Loucy (cell line): Measurements from ENCODE around the gene FAM117B.
A peak's percentile ranks its signal among the peaks of the same experiment; 100 is the strongest.

Source experiments
- H2AFZ ChIP-seq: fragments of 200-600 bp; sonication (generic); 2 replicates; pipeline ENCODE4 v1.6.0; 2016; ENCODE audit warnings: antibody characterized with exemption, mild to moderate bottlenecking, low read length, moderate library complexity
- H3F3A ChIP-seq: fragments of 200-600 bp; 2 replicates; pipeline ENCODE4 v1.6.0; 2016; ENCODE audit warnings: antibody characterized with exemption, low read depth, mild to moderate bottlenecking
- H3K27me3 ChIP-seq: fragments of 200-600 bp; sonication (generic); 2 replicates; pipeline ENCODE4 v1.6.1; 2014; ENCODE audit warnings: low read length, mild to moderate bottlenecking; ENCODE audit not compliant: insufficient read depth, poor library complexity, severe bottlenecking
- H3K36me3 ChIP-seq: fragments of 200-600 bp; sonication (generic); 2 replicates; pipeline ENCODE4 v1.6.1; 2016; ENCODE audit warnings: low read length; ENCODE audit not compliant: insufficient read depth
- H3K4me1 ChIP-seq: fragments of 200-600 bp; sonication (generic); 2 replicates; pipeline ENCODE4 v1.5.1; 2014; ENCODE audit warnings: low read length, mild to moderate bottlenecking; ENCODE audit not compliant: insufficient read depth, poor library complexity, severe bottlenecking
- H3K4me2 ChIP-seq: fragments of 200-600 bp; sonication (generic); 2 replicates; pipeline ENCODE4 v1.6.0; 2014; ENCODE audit warnings: antibody characterized with exemption, low read length, low read depth, mild to moderate bottlenecking; ENCODE audit not compliant: poor library complexity, severe bottlenecking
- H3K4me3 ChIP-seq: fragments of 200-600 bp; sonication (generic); 2 replicates; pipeline ENCODE4 v1.5.1; 2014; ENCODE audit warnings: low read length, mild to moderate bottlenecking, mixed read lengths; ENCODE audit not compliant: poor library complexity, severe bottlenecking
- H3K79me2 ChIP-seq: fragments of 200-600 bp; sonication (generic); 2 replicates; pipeline ENCODE4 v1.6.1; 2014; ENCODE audit warnings: low read length; ENCODE audit not compliant: insufficient read depth
- H3K9ac ChIP-seq: fragments of 200-600 bp; sonication (generic); 2 replicates; pipeline ENCODE4 v1.6.0; 2014; ENCODE audit warnings: mild to moderate bottlenecking, low read depth, low read length, moderate library complexity; ENCODE audit not compliant: poor library complexity, severe bottlenecking
- H3K9me2 ChIP-seq: fragments of 200-600 bp; sonication (generic); replicated peaks from 2 replicates; pipeline ENCODE4 v1.6.1; 2016; ENCODE audit warnings: low read depth, low read length, mixed read lengths
- H3K9me3 ChIP-seq: fragments of 200-600 bp; sonication (generic); 2 replicates; pipeline ENCODE4 v1.6.1; 2014; ENCODE audit warnings: mild to moderate bottlenecking, antibody characterized with exemption, low read length, low read depth; ENCODE audit not compliant: insufficient read depth
- H4K20me1 ChIP-seq: fragments of 200-600 bp; sonication (generic); 2 replicates; pipeline ENCODE4 v1.6.0; 2014; ENCODE audit warnings: antibody characterized with exemption, low read length, mild to moderate bottlenecking; ENCODE audit not compliant: insufficient read depth, poor library complexity, severe bottlenecking
- EZH2phosphoT487 ChIP-seq: fragments of 200-600 bp; IDR thresholded peaks from 2 replicates; pipeline ENCODE4 v1.6.1; 2018; ENCODE audit warnings: antibody characterized with exemption, mild to moderate bottlenecking, moderate library complexity, borderline replicate concordance
- TF ChIP-seq, protein P1 (sequence below): fragments of 200-600 bp; sonication (generic); conservative IDR thresholded peaks from 2 replicates; pipeline ENCODE4 v1.5.1; 2014; ENCODE audit warnings: mild to moderate bottlenecking, antibody characterized with exemption, low read length

FAM117B gene

DNA sequence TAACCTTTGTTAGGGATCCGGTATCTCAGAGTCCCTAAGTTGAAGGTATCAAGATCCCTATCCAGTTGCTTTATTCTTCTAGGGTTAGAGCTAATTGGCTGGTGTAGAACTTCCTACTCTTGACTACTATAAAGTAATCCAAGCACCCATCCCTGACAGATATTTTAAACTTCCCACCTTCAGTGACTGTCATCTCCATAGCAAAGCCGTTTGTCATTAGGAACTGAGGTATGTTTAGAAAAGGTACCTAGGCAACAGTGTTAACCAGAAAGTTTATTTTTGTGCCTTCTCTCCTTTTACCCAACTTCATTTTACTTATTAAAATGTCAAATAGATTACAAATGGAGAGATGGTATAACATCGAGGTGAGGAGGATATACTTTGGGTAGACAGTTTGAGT is 4.5 kb downstream of the FAM117B start:
- Histone ChIP-seq H3K4me1 (peaks cover 49% of the 10 kb centered on the region), H3K79me2 (peaks cover 78% of the 10 kb centered on the region), H3K9ac (no peak overlapping the region), H3F3A (no peaks in the 10 kb centered on the region), H3K4me3 (peak overlapping the region; percentile 61), H3K27me3 (no peaks in the 10 kb centered on the region), H4K20me1 (peaks cover 73% of the 10 kb centered on the region), H2AFZ (no peak overlapping the region), H3K4me2 (peak overlapping the region; percentile 91), H3K9me3 (no peaks in the 10 kb centered on the region), H3K36me3 (no peaks in the 10 kb centered on the region), H3K9me2 (no peaks in the 10 kb centered on the region)
- TF ChIP-seq, protein P1, sequence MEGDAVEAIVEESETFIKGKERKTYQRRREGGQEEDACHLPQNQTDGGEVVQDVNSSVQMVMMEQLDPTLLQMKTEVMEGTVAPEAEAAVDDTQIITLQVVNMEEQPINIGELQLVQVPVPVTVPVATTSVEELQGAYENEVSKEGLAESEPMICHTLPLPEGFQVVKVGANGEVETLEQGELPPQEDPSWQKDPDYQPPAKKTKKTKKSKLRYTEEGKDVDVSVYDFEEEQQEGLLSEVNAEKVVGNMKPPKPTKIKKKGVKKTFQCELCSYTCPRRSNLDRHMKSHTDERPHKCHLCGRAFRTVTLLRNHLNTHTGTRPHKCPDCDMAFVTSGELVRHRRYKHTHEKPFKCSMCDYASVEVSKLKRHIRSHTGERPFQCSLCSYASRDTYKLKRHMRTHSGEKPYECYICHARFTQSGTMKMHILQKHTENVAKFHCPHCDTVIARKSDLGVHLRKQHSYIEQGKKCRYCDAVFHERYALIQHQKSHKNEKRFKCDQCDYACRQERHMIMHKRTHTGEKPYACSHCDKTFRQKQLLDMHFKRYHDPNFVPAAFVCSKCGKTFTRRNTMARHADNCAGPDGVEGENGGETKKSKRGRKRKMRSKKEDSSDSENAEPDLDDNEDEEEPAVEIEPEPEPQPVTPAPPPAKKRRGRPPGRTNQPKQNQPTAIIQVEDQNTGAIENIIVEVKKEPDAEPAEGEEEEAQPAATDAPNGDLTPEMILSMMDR = no peak
- no peak for TF ChIP-seq EZH2phosphoT487

- Histone ChIP-seq H3K4me3 (peak overlapping the region; percentile 57), H3K4me1 (peaks cover 42% of the 10 kb centered on the region), H3F3A (no peaks in the 10 kb centered on the region), H3K4me2 (peak overlapping the region; percentile 81), H3K9ac (peak overlapping the region; percentile 39), H3K27me3 (no peaks in the 10 kb centered on the region), H3K79me2 (peaks cover 95% of the 10 kb centered on the region), H2AFZ (no peak overlapping the region), H3K9me2 (no peaks in the 10 kb centered on the region), H4K20me1 (peaks cover 81% of the 10 kb centered on the region), H3K9me3 (no peaks in the 10 kb centered on the region), H3K36me3 (no peaks in the 10 kb centered on the region)
- TF ChIP-seq, protein P1 = no peak
- TF ChIP-seq EZH2phosphoT487 = no peak
These were observed 7.8 kb downstream of the FAM117B start for GRCh38 chr2:202642567-202642966.

- Histone ChIP-seq H3K9me3 (no peaks in the 10 kb centered on the region), H4K20me1 (peaks cover 81% of the 10 kb centered on the region), H3K4me3 (peak overlapping the region; percentile 57), H3K27me3 (no peaks in the 10 kb centered on the region), H3F3A (no peaks in the 10 kb centered on the region), H3K4me2 (peak overlapping the region; percentile 81), H2AFZ (no peak overlapping the region), H3K9me2 (no peaks in the 10 kb centered on the region), H3K4me1 (peaks cover 36% of the 10 kb centered on the region), H3K36me3 (no peaks in the 10 kb centered on the region), H3K79me2 (peaks cover 95% of the 10 kb centered on the region), H3K9ac (peak overlapping the region; percentile 39)
- TF ChIP-seq, protein P1 = no peak
- TF ChIP-seq EZH2phosphoT487 = no peak
These were observed 8.5 kb downstream of the FAM117B start for GRCh38 chr2:202643012-202643858.
